Adipocyte (in vitro differentiated cells): ENCODE results near the gene APCS.

Experiments used
- DNase-seq: peaks from one replicate; pipeline ENCODE4 v3.0.0-alpha.2; 2015; ENCODE audit warnings: low read depth
- H3K27me3 ChIP-seq: replicated peaks from 2 replicates; pipeline ENCODE4 v1.7.0; 2013; ENCODE audit warnings: mild to moderate bottlenecking, low read length, moderate library complexity; ENCODE audit not compliant: control insufficient read depth, insufficient read depth
- H3K36me3 ChIP-seq: 2 replicates; pipeline ENCODE4 v1.7.0; 2013; ENCODE audit warnings: low read length, mild to moderate bottlenecking, moderate library complexity; ENCODE audit not compliant: control insufficient read depth, insufficient read depth, severe bottlenecking
- H3K4me1 ChIP-seq: 2 replicates; pipeline ENCODE4 v1.7.0; 2013; ENCODE audit warnings: mild to moderate bottlenecking, low read length, moderate library complexity; ENCODE audit not compliant: control insufficient read depth, insufficient read depth
- H3K4me3 ChIP-seq: 2 replicates; pipeline ENCODE4 v1.7.0; 2013; ENCODE audit warnings: mild to moderate bottlenecking, low read length, moderate library complexity
- H3K9ac ChIP-seq: 2 replicates; pipeline ENCODE4 v1.7.0; 2013; ENCODE audit warnings: mild to moderate bottlenecking, low read length, moderate library complexity
- H3K9me3 ChIP-seq: 2 replicates; pipeline ENCODE4 v1.7.0; 2013; ENCODE audit warnings: mild to moderate bottlenecking, low read length, moderate library complexity; ENCODE audit not compliant: control insufficient read depth

The APCS gene

GRCh38 chr1:159587461-159587951, at the start of gene APCS:
Gene APCS, plus strand, starts transcription at chr1:159587826. Its CDS starts 96 bp downstream, at chr1:159587922.
- Histone ChIP-seq H3K36me3 (no peaks in the 10 kb centered on the region), H3K9ac (no peak within 1 kb of the TSS), H3K9me3 (peaks cover 6% of the 10 kb centered on the region), H3K4me3 (no peak within 1 kb of the TSS), H3K27me3 (no peaks in the 10 kb centered on the region), H3K4me1 (no peaks in the 10 kb centered on the region)
- no peak for DNase-seq

- H3K27me3 ChIP-seq = no peaks in the 10 kb centered on the region
- H3K36me3 ChIP-seq = no peaks in the 10 kb centered on the region
- DNase-seq = no peak
- H3K9me3 ChIP-seq = no peaks in the 10 kb centered on the region
- H3K4me3 ChIP-seq = no peak overlapping the region
- H3K9ac ChIP-seq = no peak overlapping the region
- no peaks in the 10 kb centered on the region for H3K4me1 ChIP-seq
Observed at GRCh38 chr1:159548126-159548525, 39.5 kb upstream of the APCS start.

GRCh38 chr1:159554261-159554660, 33.4 kb upstream of the APCS start:
- H3K4me3 ChIP-seq = no peak overlapping the region
- no peak overlapping the region for H3K9ac ChIP-seq
- no peaks in the 10 kb centered on the region for H3K9me3 ChIP-seq
- no peaks in the 10 kb centered on the region for H3K4me1 ChIP-seq
- H3K27me3 ChIP-seq = no peaks in the 10 kb centered on the region
- no peaks in the 10 kb centered on the region for H3K36me3 ChIP-seq
- DNase-seq = no peak

GRCh38 chr1:159554696-159555095, 32.9 kb upstream of the APCS start:
- peak; percentile 2 for DNase-seq
- no peak overlapping the region for H3K9ac ChIP-seq
- H3K36me3 ChIP-seq = no peaks in the 10 kb centered on the region
- H3K4me1 ChIP-seq = no peaks in the 10 kb centered on the region
- H3K4me3 ChIP-seq = no peak overlapping the region
- peaks cover under 1% of the 10 kb centered on the region for H3K9me3 ChIP-seq
- H3K27me3 ChIP-seq = no peaks in the 10 kb centered on the region

GRCh38 chr1:159556931-159557369, 30.7 kb upstream of the APCS start:
- H3K4me3 ChIP-seq = no peak overlapping the region
- H3K9ac ChIP-seq = no peak overlapping the region
- H3K27me3 ChIP-seq = no peaks in the 10 kb centered on the region
- H3K4me1 ChIP-seq = no peaks in the 10 kb centered on the region
- no peaks in the 10 kb centered on the region for H3K36me3 ChIP-seq
- H3K9me3 ChIP-seq = peaks cover 3% of the 10 kb centered on the region
- DNase-seq = no peak

- no peaks in the 10 kb centered on the region for H3K36me3 ChIP-seq
- no peak overlapping the region for H3K9ac ChIP-seq
- H3K4me1 ChIP-seq = no peaks in the 10 kb centered on the region
- no peaks in the 10 kb centered on the region for H3K27me3 ChIP-seq
- peaks cover 8% of the 10 kb centered on the region for H3K9me3 ChIP-seq
- no peak for DNase-seq
- H3K4me3 ChIP-seq = no peak overlapping the region
Observed at GRCh38 chr1:159560599-159560998, 27.0 kb upstream of the APCS start.

GRCh38 chr1:159561497-159561896, 26.1 kb upstream of the APCS start:
- H3K4me1 ChIP-seq = no peaks in the 10 kb centered on the region
- no peaks in the 10 kb centered on the region for H3K27me3 ChIP-seq
- H3K36me3 ChIP-seq = no peaks in the 10 kb centered on the region
- H3K9me3 ChIP-seq = peaks cover 9% of the 10 kb centered on the region
- DNase-seq = no peak
- no peak overlapping the region for H3K4me3 ChIP-seq
- no peak overlapping the region for H3K9ac ChIP-seq

- no peak for DNase-seq
- Histone ChIP-seq H3K9me3 (peaks cover 9% of the 10 kb centered on the region), H3K36me3 (no peaks in the 10 kb centered on the region), H3K9ac (no peak overlapping the region), H3K4me3 (no peak overlapping the region), H3K27me3 (no peaks in the 10 kb centered on the region), H3K4me1 (no peaks in the 10 kb centered on the region)
Observed at GRCh38 chr1:159562680-159563079, 24.9 kb upstream of the APCS start.

- Histone ChIP-seq H3K36me3 (no peaks in the 10 kb centered on the region), H3K9me3 (no peaks in the 10 kb centered on the region), H3K27me3 (no peaks in the 10 kb centered on the region), H3K4me3 (no peak overlapping the region), H3K4me1 (no peaks in the 10 kb centered on the region), H3K9ac (no peak overlapping the region)
- DNase-seq = no peak
Observed at GRCh38 chr1:159577446-159577845, 10.2 kb upstream of the APCS start.

GRCh38 chr1:159580340-159580739, 7.3 kb upstream of the APCS start:
- no peaks in the 10 kb centered on the region for H3K36me3 ChIP-seq
- H3K9ac ChIP-seq = no peak overlapping the region
- H3K4me3 ChIP-seq = no peak overlapping the region
- H3K4me1 ChIP-seq = no peaks in the 10 kb centered on the region
- no peak for DNase-seq
- H3K9me3 ChIP-seq = no peaks in the 10 kb centered on the region
- no peaks in the 10 kb centered on the region for H3K27me3 ChIP-seq

GRCh38 chr1:159581422-159581821, 6.2 kb upstream of the APCS start:
- Histone ChIP-seq H3K4me1 (no peaks in the 10 kb centered on the region), H3K27me3 (no peaks in the 10 kb centered on the region), H3K9me3 (no peaks in the 10 kb centered on the region), H3K36me3 (no peaks in the 10 kb centered on the region), H3K9ac (no peak overlapping the region), H3K4me3 (no peak overlapping the region)
- peak; percentile 30 for DNase-seq

GRCh38 chr1:159584536-159584935, 3.1 kb upstream of the APCS start:
- H3K9ac ChIP-seq = no peak overlapping the region
- no peaks in the 10 kb centered on the region for H3K4me1 ChIP-seq
- no peaks in the 10 kb centered on the region for H3K9me3 ChIP-seq
- no peaks in the 10 kb centered on the region for H3K27me3 ChIP-seq
- no peaks in the 10 kb centered on the region for H3K36me3 ChIP-seq
- DNase-seq = no peak
- no peak overlapping the region for H3K4me3 ChIP-seq
